Measurements from ENCODE around the gene PACS1.
A peak's percentile ranks its signal among the peaks of the same experiment; 100 is the strongest.

DNA sequence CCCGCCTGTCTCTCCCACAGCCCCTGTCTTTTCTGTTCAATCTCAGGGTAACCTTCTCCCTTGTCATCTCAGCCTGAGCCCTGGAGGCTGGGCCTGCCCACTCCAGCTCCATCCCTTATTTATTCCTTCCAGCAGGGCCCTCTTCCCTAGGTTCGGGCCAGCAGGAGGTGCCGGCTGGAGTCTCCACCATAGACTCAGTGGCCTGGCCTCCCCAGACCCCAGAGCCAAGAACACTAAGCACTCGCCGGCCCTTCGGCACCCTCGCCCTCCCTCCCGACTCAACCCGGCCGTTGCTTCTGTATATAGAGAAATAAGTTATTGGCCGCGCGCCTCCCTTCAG lies 196.9 kb downstream of the PACS1 start:
- TF ChIP-seq EP300 (IDR thresholded peaks at IDR 0.05; ENCODE audit: borderline replicate concordance in 1 of 2, low read depth in 1 of 2, low read length in 1 of 2) (no peak), CHD2 (IDR thresholded peaks at IDR 0.05; ENCODE audit: low read length, partially characterized antibody) (no peak), RFX5 (IDR thresholded peaks at IDR 0.05; ENCODE audit: low read length) (no peak)
- TF ChIP-seq, protein P1, sequence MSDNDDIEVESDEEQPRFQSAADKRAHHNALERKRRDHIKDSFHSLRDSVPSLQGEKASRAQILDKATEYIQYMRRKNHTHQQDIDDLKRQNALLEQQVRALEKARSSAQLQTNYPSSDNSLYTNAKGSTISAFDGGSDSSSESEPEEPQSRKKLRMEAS (IDR thresholded peaks at IDR 0.05; ENCODE audit: low read depth) = no peak
- TF ChIP-seq, protein P2, sequence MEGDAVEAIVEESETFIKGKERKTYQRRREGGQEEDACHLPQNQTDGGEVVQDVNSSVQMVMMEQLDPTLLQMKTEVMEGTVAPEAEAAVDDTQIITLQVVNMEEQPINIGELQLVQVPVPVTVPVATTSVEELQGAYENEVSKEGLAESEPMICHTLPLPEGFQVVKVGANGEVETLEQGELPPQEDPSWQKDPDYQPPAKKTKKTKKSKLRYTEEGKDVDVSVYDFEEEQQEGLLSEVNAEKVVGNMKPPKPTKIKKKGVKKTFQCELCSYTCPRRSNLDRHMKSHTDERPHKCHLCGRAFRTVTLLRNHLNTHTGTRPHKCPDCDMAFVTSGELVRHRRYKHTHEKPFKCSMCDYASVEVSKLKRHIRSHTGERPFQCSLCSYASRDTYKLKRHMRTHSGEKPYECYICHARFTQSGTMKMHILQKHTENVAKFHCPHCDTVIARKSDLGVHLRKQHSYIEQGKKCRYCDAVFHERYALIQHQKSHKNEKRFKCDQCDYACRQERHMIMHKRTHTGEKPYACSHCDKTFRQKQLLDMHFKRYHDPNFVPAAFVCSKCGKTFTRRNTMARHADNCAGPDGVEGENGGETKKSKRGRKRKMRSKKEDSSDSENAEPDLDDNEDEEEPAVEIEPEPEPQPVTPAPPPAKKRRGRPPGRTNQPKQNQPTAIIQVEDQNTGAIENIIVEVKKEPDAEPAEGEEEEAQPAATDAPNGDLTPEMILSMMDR (IDR thresholded peaks at IDR 0.05) = peak; percentile 22

Measured in SK-N-SH (cell line).